GM12872 (cell line): ENCODE results near the gene BORCS6.

Experiments used
- CTCF ChIP-seq: IDR thresholded peaks from 3 replicates; pipeline ENCODE4 v1.5.1; 2011; ENCODE audit warnings: low read depth, mild to moderate bottlenecking, low read length, moderate library complexity; ENCODE audit not compliant: insufficient read depth

BORCS6 gene

GRCh38 chr17:8204761-8205555, 15.0 kb upstream of the BORCS6 start:
- TF ChIP-seq CTCF, result no peak

GRCh38 chr17:8192070-8192815, 2.3 kb upstream of the BORCS6 start:
- TF ChIP-seq CTCF, result no peak

- TF ChIP-seq CTCF, result no peak
These were observed 526 bp upstream of the BORCS6 start for GRCh38 chr17:8190506-8190905.

- no peak for TF ChIP-seq CTCF
These were observed 804 bp downstream of the BORCS6 start for GRCh38 chr17:8189041-8189710.

GRCh38 chr17:8188263-8188839, 1.6 kb downstream of the BORCS6 start:
- no peak for TF ChIP-seq CTCF

- peak; percentile 16; the same call in 1 of the 3 replicates for TF ChIP-seq CTCF
These were observed 2.3 kb downstream of the BORCS6 start for GRCh38 chr17:8187517-8188262.
